GM19397 (cell line): ENCODE measurements around the gene CYSTM1.

Experiments used
- ATAC-seq: cut with Tn5 transposase; IDR thresholded peaks from one replicate; pipeline ENCODE4 v1.9.1; 2021; ENCODE audit warnings: mild to moderate bottlenecking, moderate library complexity; ENCODE audit not compliant: unreplicated experiment

CYSTM1 gene

DNA sequence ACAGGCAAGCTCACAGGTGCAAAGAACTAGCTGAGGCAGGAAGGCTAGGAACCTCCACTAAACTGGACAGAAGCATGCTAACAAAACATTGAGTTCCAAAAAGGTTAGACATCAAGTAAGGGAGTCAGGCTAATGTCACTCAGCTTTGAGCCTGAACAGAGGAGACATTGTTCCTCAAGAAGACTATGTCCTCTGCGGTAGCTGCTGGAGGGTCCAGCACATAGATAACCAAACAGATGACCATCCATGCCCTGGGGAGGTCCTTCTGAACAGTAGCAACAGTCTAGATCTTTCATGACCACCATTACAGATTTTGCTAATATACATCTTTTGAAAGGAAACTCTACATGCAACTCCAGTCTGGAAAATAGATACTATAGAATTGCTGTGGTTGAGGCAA, 57.7 kb downstream of the CYSTM1 start:
- ATAC-seq = no peak

DNA sequence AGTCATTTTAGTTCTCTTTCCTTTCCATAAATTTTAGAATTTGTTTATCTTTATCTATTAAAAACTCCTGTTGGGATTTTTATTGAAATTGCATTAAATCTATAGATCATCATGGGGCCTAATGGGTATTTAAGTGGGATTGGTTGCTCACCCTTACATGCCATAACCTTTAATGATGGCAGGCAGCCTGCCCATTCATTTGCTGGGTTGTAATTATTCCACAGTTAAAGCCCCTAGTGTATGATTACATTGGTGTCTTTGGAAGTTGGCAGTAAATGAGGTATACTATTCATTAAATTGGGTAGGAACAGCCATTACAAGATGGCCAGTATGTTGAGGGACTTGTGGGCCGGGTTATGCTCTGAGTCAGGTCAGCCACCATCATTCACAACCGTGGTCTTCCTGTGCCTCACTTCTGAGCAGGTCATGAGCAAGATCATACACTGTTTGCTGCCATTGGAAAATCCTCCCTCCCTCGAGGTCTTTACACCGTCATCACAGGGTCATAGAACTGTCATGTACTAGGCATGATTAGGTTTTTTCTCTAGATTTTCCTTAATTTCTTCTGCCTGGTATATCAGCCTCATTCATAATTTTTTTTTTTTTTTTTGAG, 59.5 kb downstream of the CYSTM1 start:
- no peak for ATAC-seq

DNA sequence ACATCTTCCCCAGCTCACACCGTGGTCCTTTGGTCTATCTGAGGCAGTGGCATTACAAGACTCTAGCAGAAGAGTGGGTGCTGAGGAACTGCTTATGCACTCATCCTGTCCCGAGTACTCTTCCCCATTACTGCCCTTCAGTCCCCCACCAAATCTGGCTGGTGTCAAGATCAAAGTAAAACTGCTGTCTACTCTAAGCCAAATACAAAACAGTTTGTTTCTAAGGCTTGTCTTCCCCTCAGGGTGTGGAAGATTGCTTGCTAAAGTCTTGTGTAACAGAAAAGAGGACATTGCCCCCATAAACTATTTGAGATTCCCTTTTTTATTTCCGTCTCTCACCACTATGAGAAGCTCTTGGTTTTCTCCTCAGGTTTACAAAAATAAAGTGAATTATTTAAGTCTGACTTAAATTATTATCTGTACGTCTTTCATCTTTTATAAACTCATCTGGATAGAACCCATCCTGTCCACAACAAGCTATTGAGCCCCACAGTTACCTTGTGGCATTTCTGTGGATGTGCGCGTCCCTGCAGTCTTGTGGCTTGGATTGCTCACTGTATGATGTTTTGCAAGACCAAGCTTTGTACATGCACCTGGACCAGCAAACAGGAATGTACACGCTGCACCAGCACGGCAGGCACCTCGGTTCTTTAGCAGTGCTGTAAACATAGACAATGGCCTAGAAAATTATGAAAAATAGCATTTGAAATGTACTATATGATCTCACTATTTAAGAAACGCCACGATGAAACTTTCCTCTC, 61.0 kb downstream of the CYSTM1 start:
- no peak for ATAC-seq

DNA sequence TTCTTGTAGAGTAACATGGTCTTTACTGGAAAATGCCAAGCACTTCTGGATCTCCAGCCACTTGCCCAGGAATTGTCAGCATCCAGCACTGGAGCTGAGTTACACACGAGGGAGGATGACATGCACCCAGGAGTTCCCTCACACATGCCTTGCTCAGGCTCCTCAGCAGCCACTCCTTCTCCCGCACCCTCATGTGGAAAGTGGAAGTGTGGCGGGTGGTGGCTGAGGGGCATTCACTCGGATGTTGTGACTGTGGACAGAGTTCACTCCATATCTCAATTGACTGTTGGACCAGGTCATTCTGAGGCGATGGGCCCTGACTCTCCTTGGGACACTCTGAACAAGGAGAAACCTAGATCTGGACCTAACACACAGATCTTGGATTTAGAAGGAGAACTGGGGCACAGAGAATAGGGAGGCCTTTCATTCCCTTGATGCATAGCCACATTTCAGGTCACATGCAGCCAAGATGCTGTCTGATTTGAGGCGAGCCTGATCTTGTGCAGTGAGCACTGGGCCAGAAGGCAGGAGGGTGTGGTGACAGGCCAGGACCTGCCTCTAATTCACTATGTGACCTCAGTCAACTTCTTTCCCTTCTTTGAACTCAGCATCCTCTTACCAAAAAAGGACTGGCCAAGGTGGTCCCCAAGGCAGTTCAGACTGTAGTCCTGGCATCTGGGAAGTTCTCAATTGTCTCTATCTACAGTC, 62.1 kb downstream of the CYSTM1 start:
- ATAC-seq = no peak

DNA sequence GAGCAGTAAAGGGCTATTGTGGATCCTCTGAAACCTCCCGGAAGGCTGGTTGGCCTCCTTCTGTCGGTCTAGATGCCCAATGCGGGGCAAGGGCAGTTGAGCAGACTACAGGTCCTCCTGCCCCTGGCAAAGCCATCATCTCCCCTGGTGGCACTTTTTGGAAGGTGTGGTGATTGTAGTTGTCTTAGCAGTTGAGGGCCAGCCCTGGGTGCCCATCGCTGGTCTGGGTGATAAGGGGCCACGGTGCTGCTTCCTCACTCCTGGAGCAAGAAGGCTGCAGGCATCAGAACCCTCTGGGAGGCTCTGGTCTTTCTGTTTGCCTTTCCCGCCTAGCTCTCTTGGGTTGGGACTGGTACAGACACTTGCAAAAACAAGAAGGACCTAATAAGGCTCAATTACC, 63.8 kb downstream of the CYSTM1 start:
- no peak for ATAC-seq

DNA sequence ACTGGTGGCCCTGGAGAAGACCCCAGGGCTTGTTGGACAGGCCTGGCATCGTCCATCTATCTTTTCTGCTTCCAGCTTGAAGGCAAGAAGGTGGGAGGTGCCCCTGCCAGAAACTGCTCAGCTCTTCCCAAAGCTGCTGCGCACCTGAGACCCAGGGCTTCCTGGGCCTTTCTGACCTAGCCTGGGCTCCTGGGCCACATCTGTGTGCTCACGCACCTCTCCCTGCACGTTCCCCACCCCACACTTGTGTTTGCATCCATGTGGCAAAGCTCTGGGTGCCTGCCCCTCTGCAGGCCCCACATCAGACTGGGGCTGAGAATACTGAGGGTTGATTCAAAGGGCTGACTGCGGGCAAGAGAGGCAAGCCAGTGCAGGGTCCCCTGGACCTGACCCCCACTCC, 64.5 kb downstream of the CYSTM1 start:
- no peak for ATAC-seq

DNA sequence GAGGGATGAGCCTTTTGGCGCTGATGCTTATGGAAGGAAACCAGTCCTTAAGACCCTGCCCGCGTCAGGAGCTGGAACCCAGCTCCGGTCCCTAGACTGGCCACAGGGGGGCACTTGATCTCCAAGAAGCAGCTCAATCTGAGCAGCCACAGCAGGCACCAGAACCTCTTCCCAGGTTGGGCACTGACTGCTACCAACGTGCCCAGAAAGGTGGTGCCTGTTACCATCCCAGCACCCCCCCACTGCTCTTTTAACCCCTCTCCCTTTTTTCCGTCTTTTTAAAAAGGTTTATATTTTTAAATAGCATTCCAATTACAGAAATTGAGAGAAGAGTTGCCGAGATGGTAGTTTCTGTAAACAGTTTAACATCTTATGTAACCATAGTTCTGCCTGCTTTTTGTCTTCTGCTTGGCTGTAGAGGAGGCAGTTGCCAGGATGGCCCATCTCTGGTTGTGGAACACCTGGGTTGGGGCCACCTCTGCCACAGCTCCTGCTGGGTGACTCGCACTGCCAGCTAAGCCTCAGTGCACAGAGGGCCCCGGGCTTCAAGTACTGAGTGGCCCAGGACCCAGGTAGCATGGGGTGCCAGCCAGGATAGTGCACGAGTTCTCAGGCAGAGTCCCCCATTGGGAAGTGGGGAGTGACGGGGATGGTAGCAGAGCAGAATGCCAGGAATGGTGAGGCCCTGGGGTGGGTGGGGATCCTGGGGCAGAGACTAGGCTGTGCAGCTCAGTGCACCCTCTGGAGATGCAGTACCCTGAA, 65.1 kb downstream of the CYSTM1 start:
- no peak for ATAC-seq

DNA sequence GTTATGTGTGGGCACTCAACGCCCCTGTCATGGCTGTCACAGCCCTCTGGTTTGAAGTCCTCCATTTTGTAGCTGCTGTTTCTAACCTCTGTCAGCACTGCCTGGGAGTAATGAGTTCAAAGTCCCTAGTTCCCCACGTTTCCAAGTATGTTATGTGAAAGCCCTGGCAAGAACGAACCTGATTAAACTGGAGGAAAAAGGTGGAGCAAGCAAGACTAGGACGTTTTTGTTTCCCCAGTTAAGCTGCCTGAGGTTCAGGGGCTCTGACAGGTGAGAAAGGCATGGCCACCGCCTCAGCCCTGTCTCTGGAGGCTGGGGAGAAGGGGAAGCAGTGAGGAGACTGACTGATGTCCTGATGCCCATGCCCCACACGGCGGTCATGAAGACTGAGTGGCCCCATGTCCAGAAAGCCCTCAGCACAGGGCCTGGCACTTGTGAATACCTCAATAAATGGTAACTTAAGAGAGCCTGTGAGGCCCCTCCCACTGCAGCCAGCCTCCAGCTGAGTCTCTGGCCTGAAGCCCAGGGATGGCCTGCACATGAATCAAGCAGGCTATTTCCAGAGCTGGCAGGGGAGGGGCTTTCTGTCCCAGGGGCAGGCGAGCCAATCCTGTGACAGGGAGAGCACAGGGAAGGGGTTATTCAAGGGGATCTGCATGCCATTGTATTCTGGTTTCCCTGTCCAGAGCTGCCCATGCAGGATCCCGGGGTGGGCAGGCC, 66.2 kb downstream of the CYSTM1 start:
- ATAC-seq = no peak

DNA sequence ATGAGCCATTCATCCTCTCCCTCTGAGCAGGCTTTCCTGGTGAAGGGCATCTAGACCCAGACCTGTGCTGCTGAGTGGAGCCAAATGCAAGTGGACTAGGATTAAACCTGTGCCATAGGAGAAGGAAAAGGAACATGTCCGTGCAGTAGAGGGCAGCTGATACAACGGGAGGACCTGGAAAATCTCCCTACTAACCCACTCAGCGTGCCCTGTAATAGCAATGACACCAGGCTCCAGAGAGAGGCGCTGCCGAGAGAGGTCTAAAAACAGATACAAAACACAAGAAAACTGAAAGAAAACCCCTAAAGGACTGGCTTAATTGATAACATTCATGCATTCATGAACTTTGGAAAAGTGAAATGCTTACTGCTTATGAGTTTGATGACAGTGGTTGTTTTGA, 67.1 kb downstream of the CYSTM1 start:
- no peak for ATAC-seq

DNA sequence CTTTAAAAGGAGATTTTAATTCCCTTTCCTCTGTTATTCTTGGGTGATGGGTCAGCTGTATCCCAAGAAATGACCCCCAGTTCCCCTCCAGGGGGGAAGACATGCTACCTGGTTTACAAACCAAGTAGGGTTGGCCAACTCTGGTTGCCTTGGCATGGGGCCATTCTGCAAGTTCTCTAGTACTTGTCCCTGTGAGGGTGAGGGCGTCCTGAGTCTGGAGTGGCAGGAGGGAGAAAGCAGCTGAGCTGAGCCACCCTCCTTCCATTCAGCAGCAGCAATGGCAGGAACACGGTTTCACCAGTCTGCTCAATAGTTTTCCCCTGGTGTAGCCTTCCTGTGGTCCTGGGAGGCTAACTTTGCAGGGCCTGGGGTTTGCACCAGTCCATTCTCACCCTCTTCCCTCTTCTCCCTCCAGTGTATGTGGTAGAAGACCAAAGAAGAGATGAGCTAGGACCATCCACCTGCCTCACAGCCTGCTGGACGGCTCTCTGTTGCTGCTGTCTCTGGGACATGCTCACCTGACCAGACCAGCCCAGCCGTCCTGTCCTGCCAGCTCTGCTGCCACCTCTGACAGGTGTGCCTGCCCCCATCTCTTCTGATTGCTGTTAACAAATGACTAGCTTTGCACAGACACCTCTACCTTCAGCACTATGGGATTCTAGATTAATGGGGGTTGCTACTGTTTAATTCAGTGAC, 68.0 kb downstream of the CYSTM1 start:
- no peak for ATAC-seq

DNA sequence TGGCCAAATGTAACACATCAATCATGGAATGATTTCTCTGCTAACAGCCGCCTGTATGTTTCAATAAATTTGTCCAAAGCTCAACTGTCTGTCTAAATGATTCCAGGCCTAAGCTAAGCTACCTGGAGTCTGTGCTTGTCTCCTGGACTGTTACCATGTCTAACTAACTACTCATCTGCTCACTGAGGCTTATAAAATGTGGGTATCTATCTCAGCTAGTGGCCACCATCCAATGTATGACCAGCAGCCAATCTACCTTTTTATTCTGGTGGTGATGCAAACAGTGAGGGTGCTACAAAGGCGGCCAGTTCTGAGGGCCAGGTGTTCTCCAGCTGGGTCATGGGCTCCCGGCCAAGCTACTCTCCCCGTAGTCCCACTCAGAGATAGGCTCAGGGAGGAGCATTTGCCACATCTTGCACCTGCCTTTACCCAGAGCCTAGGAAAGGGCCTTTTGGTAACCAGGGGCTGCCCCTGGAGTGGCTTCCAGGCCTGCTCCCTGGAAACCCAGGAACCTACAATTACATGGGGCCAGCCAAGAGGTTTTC, 68.8 kb downstream of the CYSTM1 start:
- no peak for ATAC-seq

DNA sequence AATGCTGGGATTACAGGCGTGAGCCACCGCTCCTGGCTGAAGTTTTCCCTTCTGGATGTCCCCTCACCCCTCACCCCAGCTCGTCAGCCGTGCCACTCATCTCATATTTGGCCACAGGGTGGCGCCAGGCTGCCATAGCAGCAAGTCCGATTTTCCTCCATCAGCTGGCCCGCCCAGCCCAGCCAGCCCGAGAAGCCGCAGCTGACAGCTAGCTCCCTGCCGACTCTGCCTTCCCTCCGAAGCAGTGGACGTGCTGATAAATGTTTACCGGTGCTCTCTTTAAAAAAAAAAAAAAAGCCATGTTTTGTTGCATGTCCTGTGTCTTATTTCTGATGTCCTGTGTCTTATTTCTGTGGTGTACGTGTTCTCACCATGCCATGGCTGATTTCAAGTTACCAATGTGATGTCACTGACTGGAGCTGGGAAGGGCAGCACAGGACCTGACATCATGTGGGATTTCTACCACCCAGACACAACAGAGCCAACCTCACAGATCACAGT, 69.6 kb downstream of the CYSTM1 start:
- peak; percentile 72 for ATAC-seq

DNA sequence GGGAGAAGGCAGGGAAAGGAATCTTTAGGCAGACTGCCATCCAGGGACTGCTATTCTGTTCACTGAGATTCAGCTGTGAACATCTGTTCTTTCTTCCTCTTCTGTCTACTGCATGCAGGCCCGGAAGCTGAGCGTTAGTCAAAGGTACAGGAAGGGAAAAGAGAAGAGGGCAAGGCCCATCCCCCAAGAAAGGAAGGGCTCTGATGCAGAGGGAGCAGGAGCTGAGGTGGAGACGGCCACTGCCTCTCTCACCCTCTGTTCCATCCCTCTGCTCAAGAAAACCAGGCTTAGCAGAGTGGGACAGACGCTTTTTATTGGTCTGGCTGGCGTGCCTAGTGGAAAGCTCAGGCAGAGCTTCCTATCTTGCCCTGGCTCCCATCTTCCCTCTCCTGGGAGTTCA, 70.4 kb downstream of the CYSTM1 start:
- no peak for ATAC-seq

DNA sequence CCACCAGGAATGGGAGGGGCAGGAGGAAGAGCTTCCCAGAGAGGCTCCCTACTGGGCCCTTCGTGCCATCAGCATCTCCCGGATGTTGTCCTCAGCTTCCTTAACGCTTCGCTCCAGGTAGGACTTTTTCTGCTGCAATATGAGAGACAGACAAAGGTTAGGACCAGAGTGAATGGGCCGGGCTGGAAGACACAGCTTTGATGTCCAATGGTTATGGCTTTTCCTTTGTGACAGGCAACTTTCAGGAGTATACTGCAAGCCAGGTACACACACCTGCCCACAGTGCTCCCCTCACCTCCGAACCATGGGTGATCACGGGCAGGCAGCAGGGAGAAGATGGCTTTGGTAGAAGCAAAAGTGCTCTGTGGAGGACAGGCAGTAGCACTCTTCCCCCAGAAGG, 70.9 kb downstream of the CYSTM1 start:
- no peak for ATAC-seq

DNA sequence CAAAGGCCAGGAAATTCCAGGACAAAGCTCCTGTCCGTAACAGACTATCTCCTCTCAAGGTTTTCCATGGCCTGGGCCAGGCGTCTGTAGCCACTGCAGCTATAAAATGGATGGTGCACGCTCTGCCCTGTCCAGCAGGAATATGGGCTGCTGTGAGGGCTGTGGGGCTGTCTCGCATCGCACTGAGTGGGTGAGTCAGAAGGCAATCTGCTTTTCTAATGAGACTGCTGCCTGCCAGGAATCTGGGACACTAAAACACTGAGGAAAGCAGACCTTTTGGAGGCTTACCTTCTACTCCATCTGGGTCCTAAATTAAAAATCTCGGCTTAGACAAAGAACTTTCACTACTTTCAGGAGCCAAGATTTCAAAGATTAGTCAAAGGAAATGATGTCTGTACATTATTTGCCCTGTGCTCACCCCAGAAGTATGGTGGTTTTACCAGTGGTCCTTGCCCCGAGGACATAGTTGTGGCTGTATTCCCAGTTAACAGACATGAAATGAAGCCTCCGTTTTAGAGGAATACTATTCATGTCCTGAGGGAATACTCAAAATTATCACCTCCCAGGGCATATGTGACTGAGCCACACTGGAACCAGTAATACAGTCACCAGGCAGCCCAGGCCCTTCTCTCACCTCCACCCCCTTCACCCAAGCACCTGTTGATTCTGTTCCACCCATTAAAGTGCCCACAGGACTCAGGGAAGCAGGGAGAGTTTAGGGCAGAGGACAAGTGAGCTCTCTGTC, 71.6 kb downstream of the CYSTM1 start:
- no peak for ATAC-seq

DNA sequence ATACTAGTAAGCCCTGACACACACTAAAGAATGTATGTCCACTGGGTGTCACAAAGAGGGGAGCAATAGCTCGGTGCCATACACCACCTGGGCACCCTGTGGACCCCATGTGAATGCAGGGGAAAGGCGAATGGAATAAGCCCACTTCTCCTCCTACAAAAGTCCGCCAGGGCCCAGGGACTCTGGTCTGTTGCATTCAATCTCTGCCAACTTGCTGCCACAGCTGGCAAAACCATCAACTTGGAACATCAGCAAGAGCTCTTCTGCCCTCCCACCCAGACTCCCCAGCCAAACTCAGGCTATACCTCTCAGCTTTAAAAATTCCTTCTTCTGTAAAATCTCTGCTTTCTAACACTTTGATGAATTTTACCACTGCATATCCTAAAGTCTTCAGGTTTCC, 73.4 kb downstream of the CYSTM1 start:
- ATAC-seq = no peak

DNA sequence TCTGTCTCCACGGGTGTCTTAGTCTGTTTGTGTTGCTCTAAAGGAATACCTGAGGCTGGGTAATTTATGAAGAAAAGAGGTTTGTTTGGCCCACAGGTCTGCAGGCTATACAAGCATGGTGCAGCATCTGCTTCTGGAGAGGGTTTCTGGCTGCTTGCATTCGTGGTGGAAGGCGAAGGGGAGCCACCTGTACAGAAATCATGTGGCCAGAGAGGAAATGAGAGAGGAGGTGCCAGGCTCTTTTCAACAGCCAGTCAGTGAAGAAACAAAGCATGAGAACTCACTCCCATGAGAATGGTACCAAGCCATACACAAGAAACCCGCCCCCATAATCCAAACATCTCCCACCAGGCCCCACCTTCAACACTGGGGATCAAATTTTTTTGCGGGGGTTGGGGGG, 74.5 kb downstream of the CYSTM1 start:
- no peak for ATAC-seq

DNA sequence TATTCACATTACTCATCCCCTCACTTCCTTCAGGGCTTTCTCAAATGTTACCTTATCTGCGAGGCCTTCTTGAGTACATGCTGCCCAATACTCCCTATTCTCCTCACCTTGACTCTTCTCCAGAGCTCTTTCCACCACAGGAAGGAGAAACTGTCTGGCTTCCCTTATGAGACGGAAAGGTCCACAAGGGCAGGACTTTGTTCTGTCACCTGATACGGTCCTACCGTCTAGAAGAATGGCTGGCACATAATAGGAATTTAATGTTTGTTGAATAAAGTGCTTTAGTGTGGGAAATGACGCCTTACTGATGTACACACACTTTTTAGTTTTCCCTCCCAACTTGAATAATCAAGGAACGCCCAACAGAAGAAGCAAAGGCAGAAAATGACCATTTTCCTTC, 75.4 kb downstream of the CYSTM1 start:
- ATAC-seq = no peak

DNA sequence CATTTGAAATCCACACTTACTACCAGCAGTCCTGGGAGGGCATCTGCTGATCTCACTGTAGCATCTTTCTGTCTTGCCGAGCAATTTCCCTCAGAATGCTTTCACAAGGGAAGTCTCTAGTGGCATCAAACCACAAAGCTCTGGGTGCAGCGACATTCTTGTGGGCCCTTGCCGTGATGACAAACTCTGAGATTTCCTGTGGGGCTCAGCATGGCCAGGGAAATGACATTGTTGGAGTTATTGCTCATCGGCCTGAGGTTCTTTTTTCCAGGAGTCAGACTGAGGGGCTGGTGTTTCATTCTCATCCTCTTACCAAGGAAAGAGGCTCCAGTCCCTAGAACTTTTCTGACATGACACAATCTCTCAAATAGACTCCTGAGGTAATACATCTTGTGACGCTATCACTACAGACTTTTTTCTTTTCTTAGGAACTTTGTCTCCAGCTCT, 76.6 kb downstream of the CYSTM1 start:
- peak; percentile 64 for ATAC-seq
